ENCODE measurements around the gene PNPLA2.

The PNPLA2 gene

DNA sequence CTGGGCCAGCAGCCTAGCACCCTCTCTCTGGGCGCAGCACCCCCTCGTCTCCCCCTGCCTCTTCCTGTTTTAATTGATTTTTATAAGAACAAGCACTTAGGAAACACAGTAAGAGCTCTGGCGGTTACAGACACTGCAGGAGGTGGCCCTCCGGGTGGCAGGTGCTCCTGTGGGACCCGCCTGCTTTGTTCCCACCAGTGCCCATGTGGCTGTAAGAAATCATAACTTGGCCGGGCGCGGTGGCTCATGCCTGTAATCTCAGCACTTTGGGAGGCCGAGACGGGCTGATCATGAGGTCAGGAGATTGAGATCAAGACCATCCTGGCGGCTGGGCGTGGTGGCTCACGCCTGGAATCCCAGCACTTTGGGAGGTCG lies 42.4 kb downstream of the PNPLA2 start:
- TF ChIP-seq, protein P1, sequence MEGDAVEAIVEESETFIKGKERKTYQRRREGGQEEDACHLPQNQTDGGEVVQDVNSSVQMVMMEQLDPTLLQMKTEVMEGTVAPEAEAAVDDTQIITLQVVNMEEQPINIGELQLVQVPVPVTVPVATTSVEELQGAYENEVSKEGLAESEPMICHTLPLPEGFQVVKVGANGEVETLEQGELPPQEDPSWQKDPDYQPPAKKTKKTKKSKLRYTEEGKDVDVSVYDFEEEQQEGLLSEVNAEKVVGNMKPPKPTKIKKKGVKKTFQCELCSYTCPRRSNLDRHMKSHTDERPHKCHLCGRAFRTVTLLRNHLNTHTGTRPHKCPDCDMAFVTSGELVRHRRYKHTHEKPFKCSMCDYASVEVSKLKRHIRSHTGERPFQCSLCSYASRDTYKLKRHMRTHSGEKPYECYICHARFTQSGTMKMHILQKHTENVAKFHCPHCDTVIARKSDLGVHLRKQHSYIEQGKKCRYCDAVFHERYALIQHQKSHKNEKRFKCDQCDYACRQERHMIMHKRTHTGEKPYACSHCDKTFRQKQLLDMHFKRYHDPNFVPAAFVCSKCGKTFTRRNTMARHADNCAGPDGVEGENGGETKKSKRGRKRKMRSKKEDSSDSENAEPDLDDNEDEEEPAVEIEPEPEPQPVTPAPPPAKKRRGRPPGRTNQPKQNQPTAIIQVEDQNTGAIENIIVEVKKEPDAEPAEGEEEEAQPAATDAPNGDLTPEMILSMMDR (conservative IDR thresholded peaks at IDR 0.05; ENCODE audit: low read length) = no peak
- no peak for DNase-seq (ENCODE audit: low read depth)
- no peak overlapping the region for H3K4me3 ChIP-seq (ENCODE audit: low read length)

DNA sequence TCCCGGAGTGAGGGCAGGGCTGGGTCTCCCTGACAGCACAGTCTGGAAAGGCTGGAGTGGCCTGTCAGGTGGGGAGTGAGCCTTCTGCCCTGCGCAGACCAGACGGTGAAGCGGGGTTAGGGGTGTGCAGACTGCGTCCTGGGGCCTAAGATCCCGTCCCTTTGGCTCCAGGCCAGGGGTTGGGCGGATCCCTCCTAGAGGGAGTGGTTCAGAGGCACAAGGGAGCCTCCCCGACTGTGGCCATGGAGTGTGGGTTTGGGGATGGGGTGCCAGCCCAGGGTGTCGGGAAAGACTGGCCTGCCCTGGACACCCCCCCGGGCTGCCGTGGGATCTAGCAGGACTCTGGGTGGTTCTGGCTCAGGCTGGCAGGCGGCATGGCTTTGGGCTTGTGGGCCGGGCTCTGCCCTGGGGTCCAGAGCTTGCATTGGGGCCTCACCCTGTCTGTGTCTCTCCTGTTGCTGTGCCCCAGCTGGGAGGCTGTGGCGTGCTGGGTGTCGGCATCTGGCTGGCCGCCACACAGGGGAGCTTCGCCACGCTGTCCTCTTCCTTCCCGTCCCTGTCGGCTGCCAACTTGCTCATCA lies 43.5 kb downstream of the PNPLA2 start:
- no peak overlapping the region for H3K4me3 ChIP-seq (ENCODE audit: low read length)
- TF ChIP-seq, protein P1 (conservative IDR thresholded peaks at IDR 0.05; ENCODE audit: low read length) = no peak
- no peak for DNase-seq (ENCODE audit: low read depth)

DNA sequence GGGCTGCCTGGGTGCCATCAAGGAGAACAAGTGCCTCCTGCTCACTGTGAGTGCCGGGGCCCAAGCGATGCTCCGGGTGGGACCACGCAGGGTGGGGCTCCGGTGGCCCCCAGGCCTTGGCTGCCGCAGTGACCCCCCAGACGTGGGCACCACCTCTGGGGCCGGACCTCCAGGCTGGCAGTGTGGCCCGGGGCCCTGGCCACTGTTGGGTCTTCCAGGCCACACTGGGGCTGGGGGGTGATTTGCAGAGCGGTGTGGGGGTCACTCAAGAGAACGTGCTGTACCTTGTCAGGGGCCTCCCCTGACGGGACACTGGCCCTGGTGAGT lies 43.9 kb downstream of the PNPLA2 start:
- no peak for DNase-seq (ENCODE audit: low read depth)
- TF ChIP-seq, protein P1 (conservative IDR thresholded peaks at IDR 0.05; ENCODE audit: low read length) = no peak

DNA sequence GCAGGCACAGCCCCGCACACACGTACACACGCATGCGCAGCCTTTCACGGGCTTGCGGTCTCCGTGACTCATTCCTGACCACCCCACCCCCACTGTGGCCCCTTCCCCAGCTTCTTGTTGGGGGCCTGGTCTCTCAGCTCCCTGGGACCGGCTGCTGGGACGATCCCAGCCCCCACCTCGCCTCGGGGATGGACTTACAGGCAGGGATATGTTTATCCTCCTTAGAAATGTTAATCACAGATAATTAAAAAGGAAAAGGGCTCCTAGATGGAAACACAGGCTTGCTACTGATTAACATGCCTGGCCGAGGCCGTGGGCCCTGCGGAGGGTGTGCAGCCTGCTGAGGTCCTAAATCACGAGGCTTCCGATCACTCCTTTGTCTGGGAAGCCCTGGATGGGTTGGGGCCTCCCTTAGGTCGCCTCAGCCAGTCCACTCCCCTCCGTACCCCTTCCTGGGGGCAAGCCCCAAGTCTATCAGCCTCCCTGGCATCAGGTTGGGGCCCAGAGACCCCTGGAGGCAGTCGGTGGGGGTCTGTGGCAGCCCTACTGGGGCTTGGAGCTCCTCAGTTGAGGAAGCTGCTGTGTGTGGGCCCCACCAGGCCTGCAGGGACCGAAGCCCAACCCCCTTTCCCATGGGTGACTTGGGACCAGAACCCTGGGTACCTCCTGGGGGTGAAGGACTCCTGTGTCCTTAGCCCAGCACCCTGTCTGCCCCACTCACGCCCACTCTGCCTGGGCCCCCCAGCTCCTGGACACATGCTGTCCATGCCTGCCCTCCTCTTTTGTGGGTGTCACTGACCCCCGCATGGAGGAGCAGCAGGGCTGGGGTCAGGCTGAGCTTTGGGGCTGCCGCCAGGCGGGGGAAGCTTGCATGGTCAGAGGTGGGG lies 44.6 kb downstream of the PNPLA2 start:
- no peak overlapping the region for H3K4me3 ChIP-seq (ENCODE audit: low read length)
- no peak for DNase-seq (ENCODE audit: low read depth)
- TF ChIP-seq, protein P1 (conservative IDR thresholded peaks at IDR 0.05; ENCODE audit: low read length) = no peak

More for the DNA sequence above, 43.9 kb downstream of the PNPLA2 start:
- H3K4me3 ChIP-seq (ENCODE audit: low read length) = no peak overlapping the region

DNA sequence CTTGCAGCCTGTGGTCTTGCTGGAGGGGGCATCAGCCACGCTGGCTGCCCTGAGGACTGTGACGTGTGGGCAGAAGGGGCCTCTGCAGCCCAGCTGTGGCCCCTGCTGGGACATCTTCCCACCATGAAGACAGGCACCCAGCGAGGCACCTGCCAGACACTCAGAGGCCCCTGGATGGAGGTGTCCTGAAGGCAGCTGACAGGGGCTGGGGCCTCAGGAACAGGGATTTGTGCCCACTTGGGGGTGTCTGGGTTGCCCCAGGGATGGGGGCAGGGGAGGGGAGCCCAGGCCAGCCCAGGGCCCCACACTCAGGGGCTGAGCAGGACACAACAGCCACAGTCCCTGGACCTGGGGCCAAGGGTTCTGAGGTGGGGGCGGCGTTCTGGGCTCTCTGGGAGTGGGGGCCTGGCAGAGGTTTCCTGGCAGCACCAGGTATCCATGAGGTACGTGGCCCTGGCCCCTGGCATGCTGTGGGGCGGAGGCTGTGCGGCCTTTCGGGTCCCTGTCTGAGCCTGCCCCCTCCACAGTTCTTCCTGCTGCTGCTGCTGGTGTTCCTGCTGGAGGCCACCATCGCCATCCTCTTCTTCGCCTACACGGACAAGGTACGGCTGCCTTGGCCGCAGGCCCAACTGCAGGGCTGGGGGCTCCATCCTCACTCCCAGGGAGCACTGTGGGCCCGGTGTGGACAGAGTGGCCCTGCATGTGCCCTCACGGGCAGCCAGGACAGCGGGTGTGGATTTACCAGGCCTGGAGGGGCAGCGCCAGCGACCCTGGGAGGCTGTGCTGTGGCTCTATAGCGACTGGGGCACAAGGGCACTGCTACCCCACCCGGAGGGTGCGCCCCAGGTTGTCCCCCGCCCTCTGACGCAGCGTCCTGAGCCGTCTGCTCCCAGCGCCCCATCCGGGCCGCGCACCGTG lies 45.5 kb downstream of the PNPLA2 start:
- TF ChIP-seq, protein P1 (conservative IDR thresholded peaks at IDR 0.05; ENCODE audit: low read length) = no peak
- no peak for DNase-seq (ENCODE audit: low read depth)
- H3K4me3 ChIP-seq (ENCODE audit: low read length) = no peak overlapping the region

DNA sequence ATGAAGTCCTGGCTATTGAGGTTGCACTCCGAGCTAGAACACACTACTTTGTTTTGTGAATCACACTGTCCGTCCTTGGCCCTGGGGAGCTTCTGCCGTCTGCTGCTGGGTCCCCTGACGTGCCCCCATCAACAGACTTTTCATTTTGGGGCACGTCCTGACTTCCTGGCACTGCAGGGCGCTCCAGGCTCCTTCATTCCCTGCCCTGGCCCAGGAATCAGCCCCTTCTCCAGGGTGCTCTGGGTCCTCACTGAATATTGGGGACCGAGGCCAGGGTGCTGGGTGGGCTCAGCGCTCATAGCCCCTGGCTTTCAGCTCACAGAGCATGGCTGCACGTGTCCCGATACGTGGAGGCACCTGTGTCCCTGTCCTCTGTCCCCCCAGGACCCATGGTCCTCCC lies 46.2 kb downstream of the PNPLA2 start:
- DNase-seq (ENCODE audit: low read depth) = no peak
- TF ChIP-seq, protein P1 (conservative IDR thresholded peaks at IDR 0.05; ENCODE audit: low read length) = no peak
- no peak overlapping the region for H3K4me3 ChIP-seq (ENCODE audit: low read length)
